Ectodermal cell (in vitro differentiated cells): Measurements from ENCODE around the gene TRPM4.
A peak's percentile ranks its signal among the peaks of the same experiment; 100 is the strongest.
"Not testable (repeated sequence)": the region's sequence is repeated elsewhere in the genome, so short reads cannot be mapped to it uniquely, and the experiment has no call there.

Experiments used
- H3K27ac ChIP-seq: 2 replicates; pipeline ENCODE4 v1.7.0; 2013; ENCODE audit warnings: mild to moderate bottlenecking, low read depth, low read length; ENCODE audit not compliant: insufficient read depth, poor library complexity, severe bottlenecking
- H3K27me3 ChIP-seq: 2 replicates; pipeline ENCODE4 v1.7.0; 2013; ENCODE audit warnings: mild to moderate bottlenecking, low read length; ENCODE audit not compliant: insufficient read depth, control insufficient read depth, poor library complexity, severe bottlenecking
- H3K36me3 ChIP-seq: one replicate; pipeline ENCODE4 v1.7.0; 2013; ENCODE audit warnings: low read length; ENCODE audit not compliant: control insufficient read depth, insufficient read depth
- H3K4me1 ChIP-seq: one replicate; pipeline ENCODE4 v1.7.0; 2013; ENCODE audit warnings: low read length; ENCODE audit not compliant: control insufficient read depth, insufficient read depth
- H3K4me3 ChIP-seq: 2 replicates; pipeline ENCODE4 v1.7.0; 2013; ENCODE audit warnings: low read depth, low read length, control low read depth; ENCODE audit not compliant: insufficient read depth
- H3K9me3 ChIP-seq: 2 replicates; pipeline ENCODE4 v1.7.0; 2013; ENCODE audit warnings: mild to moderate bottlenecking, low read length, moderate library complexity; ENCODE audit not compliant: control insufficient read depth
- WGBS, 2 experiments: methylation state at CpG; one replicate each; pipeline ENCODE4 v1.1.7; 2013; ENCODE audit warnings: missing lambda C conversion rate in 2 of 2; 5-methylcytosine and 5-hydroxymethylcytosine counted together

The TRPM4 gene

GRCh38 chr19:49117677-49118564, 39.7 kb upstream of the TRPM4 start:
- Histone ChIP-seq H3K36me3 (no peaks in the 10 kb centered on the region), H3K27me3 (peaks cover 37% of the 10 kb centered on the region), H3K27ac (no peak overlapping the region), H3K9me3 (no peaks in the 10 kb centered on the region), H3K4me3 (peak overlapping the region; percentile 65), H3K4me1 (peaks cover 11% of the 10 kb centered on the region)
- 87 to 88% methylated on average over 26 of the region's 26 CpGs for WGBS, 2 experiments

GRCh38 chr19:49118565-49119410, 38.8 kb upstream of the TRPM4 start, which contains the start of gene C19orf73:
Gene C19orf73, minus strand, starts transcription at chr19:49119143. Its CDS starts 121 bp downstream, at chr19:49119022.
- no peaks in the 10 kb centered on the region for H3K9me3 ChIP-seq
- no peak within 1 kb of the TSS for H3K27ac ChIP-seq
- peak within 1 kb of the TSS; percentile 65 for H3K4me3 ChIP-seq
- peaks cover 11% of the 10 kb centered on the region for H3K4me1 ChIP-seq
- H3K36me3 ChIP-seq: no peaks in the 10 kb centered on the region
- peaks cover 37% of the 10 kb centered on the region for H3K27me3 ChIP-seq
- 1% methylated on average over 85 of the region's 85 CpGs for WGBS, 2 experiments

- 1% methylated on average over 90 of the region's 90 CpGs for WGBS, 2 experiments
- Histone ChIP-seq H3K27me3 (peaks cover 37% of the 10 kb centered on the region), H3K27ac (no peak within 1 kb of the TSS), H3K36me3 (no peaks in the 10 kb centered on the region), H3K9me3 (no peaks in the 10 kb centered on the region), H3K4me1 (peaks cover 11% of the 10 kb centered on the region), H3K4me3 (peak within 1 kb of the TSS; percentile 65)
These were observed 37.9 kb upstream of the TRPM4 start, which contains the start of gene PPFIA3 for GRCh38 chr19:49119411-49120324. Gene PPFIA3, plus strand, starts transcription at chr19:49119544. Its CDS starts 8,330 bp downstream, at chr19:49127874.

GRCh38 chr19:49120325-49120683, 37.3 kb upstream of the TRPM4 start:
- peaks cover 34% of the 10 kb centered on the region for H3K27me3 ChIP-seq
- no peaks in the 10 kb centered on the region for H3K9me3 ChIP-seq
- no peaks in the 10 kb centered on the region for H3K36me3 ChIP-seq
- H3K4me1 ChIP-seq: peaks cover 13% of the 10 kb centered on the region
- H3K27ac ChIP-seq: no peak overlapping the region
- no peak overlapping the region for H3K4me3 ChIP-seq
- 25 to 27% methylated on average over 16 of the region's 16 CpGs for WGBS, 2 experiments

- 80 to 83% methylated on average over 2 of the region's 2 CpGs for WGBS, 2 experiments
- no peak overlapping the region for H3K27ac ChIP-seq
- H3K4me3 ChIP-seq: no peak overlapping the region
- H3K36me3 ChIP-seq: no peaks in the 10 kb centered on the region
- H3K9me3 ChIP-seq: no peaks in the 10 kb centered on the region
- H3K4me1 ChIP-seq: peaks cover 13% of the 10 kb centered on the region
- peaks cover 31% of the 10 kb centered on the region for H3K27me3 ChIP-seq
These were observed 36.7 kb upstream of the TRPM4 start for GRCh38 chr19:49120868-49121267.

- H3K4me3 ChIP-seq, H3K27ac ChIP-seq, H3K9me3 ChIP-seq, H3K36me3 ChIP-seq: not testable (repeated sequence)
- 87 to 93% methylated on average over 10 of the region's 10 CpGs for WGBS, 2 experiments
- Histone ChIP-seq H3K27me3 (peaks cover 31% of the 10 kb centered on the region), H3K4me1 (peaks cover 13% of the 10 kb centered on the region)
These were observed 35.8 kb upstream of the TRPM4 start for GRCh38 chr19:49121841-49122240.

GRCh38 chr19:49123285-49123684, 34.3 kb upstream of the TRPM4 start:
- peaks cover 31% of the 10 kb centered on the region for H3K27me3 ChIP-seq
- H3K9me3 ChIP-seq, H3K36me3 ChIP-seq, H3K27ac ChIP-seq, H3K4me1 ChIP-seq, H3K4me3 ChIP-seq: not testable (repeated sequence)
- 91 to 94% methylated on average over 11 of the region's 11 CpGs for WGBS, 2 experiments

- Histone ChIP-seq H3K36me3 (no peaks in the 10 kb centered on the region), H3K27ac (no peak overlapping the region), H3K4me1 (peaks cover 3% of the 10 kb centered on the region), H3K4me3 (no peak overlapping the region), H3K9me3 (no peaks in the 10 kb centered on the region), H3K27me3 (peaks cover 20% of the 10 kb centered on the region)
- 56 to 63% methylated on average over 23 of the region's 23 CpGs for WGBS, 2 experiments
These were observed 32.4 kb upstream of the TRPM4 start for GRCh38 chr19:49125025-49125731.

GRCh38 chr19:49126575-49126974, 31.0 kb upstream of the TRPM4 start:
- Histone ChIP-seq H3K27ac (no peak overlapping the region), H3K4me3 (no peak overlapping the region), H3K36me3 (no peaks in the 10 kb centered on the region), H3K9me3 (no peaks in the 10 kb centered on the region), H3K4me1 (peaks cover 3% of the 10 kb centered on the region), H3K27me3 (peaks cover 7% of the 10 kb centered on the region)
- 73 to 74% methylated on average over 4 of the region's 4 CpGs for WGBS, 2 experiments
